WTC11 (cell line): Measurements from ENCODE around the gene GALT. TPM values are rescaled to one million over a fixed set of nuclear protein-coding genes. Genes with fewer than 3 reads are reported as not detected.

Experiments
- ATAC-seq: fragments of 200-7000 bp; cut with Tn5 transposase; 2 replicates; pipeline ENCODE4 v1.10.0; 2021; ENCODE audit warnings: mild to moderate bottlenecking, moderate library complexity
- CTCF ChIA-PET: fragments of 300-600 bp; sonication (Branson Sonifier 250); formaldehyde crosslinking; loops from one replicate; lab custom pipeline; 2021; ENCODE audit warnings: antibody characterized with exemption; lab: Charles Lee
- POLR2A ChIA-PET: fragments of 350-600 bp; sonication (Branson Sonifier 250); formaldehyde crosslinking; loops from one replicate; lab custom pipeline; 2021; ENCODE audit warnings: antibody characterized with exemption; lab: Charles Lee
- DNase-seq: peaks from one replicate; pipeline ENCODE4 v3.0.0; 2021; ENCODE audit warnings: low spot score
- H3K27ac Mint-ChIP-seq: 2 replicates; pipeline ENCODE4 v1.8.0; 2021; ENCODE audit warnings: mixed read lengths
- H3K27me3 Mint-ChIP-seq: 2 replicates; pipeline ENCODE4 v1.8.0; 2021; ENCODE audit warnings: low read depth, mild to moderate bottlenecking, moderate library complexity, mixed read lengths
- H3K36me3 Mint-ChIP-seq: 2 replicates; pipeline ENCODE4 v1.8.0; 2021; ENCODE audit warnings: mixed read lengths
- H3K4me1 Mint-ChIP-seq: 2 replicates; pipeline ENCODE4 v1.8.0; 2022; ENCODE audit warnings: mixed read lengths
- H3K4me3 Mint-ChIP-seq: 2 replicates; pipeline ENCODE4 v1.8.0; 2021; ENCODE audit warnings: mild to moderate bottlenecking, moderate library complexity, mixed read lengths
- H3K9me3 Mint-ChIP-seq: 2 replicates; pipeline ENCODE4 v1.8.0; 2021; ENCODE audit warnings: mixed read lengths
- AR ChIP-seq: fragments of 250-450 bp; sonication (Bioruptor Pico); IDR thresholded peaks from 2 replicates; pipeline ENCODE4 v1.9.0; 2021; ENCODE audit warnings: mild to moderate bottlenecking
- ATF1 ChIP-seq: sonication (generic); formaldehyde crosslinking; IDR thresholded peaks from 2 replicates; pipeline ENCODE4 v1.8.1; 2023; ENCODE audit warnings: mild to moderate bottlenecking, moderate library complexity, missing genetic modification reagents
- ATF2 ChIP-seq: sonication (generic); formaldehyde crosslinking; IDR thresholded peaks from 2 replicates; pipeline ENCODE4 v1.8.1; 2022; ENCODE audit warnings: low read depth, missing genetic modification reagents, borderline replicate concordance
- ATF6 ChIP-seq: sonication (generic); formaldehyde crosslinking; IDR thresholded peaks from 2 replicates; pipeline ENCODE4 v1.8.1; 2023; ENCODE audit warnings: mild to moderate bottlenecking, missing genetic modification reagents
- CBFB ChIP-seq: sonication (generic); formaldehyde crosslinking; IDR thresholded peaks from 2 replicates; pipeline ENCODE4 v1.8.1; 2022; ENCODE audit warnings: mild to moderate bottlenecking, low read depth, missing genetic modification reagents
- ELF4 ChIP-seq: sonication (generic); formaldehyde crosslinking; IDR thresholded peaks from 2 replicates; pipeline ENCODE4 v1.8.1; 2022; ENCODE audit warnings: low read depth, mild to moderate bottlenecking, moderate library complexity, missing genetic modification reagents
- ESRRA ChIP-seq: sonication (generic); formaldehyde crosslinking; IDR thresholded peaks from 2 replicates; pipeline ENCODE4 v1.8.1; 2022; ENCODE audit warnings: mild to moderate bottlenecking, missing genetic modification reagents, borderline replicate concordance
- ETV6 ChIP-seq: sonication (generic); formaldehyde crosslinking; IDR thresholded peaks from 2 replicates; pipeline ENCODE4 v1.8.1; 2022; ENCODE audit warnings: mild to moderate bottlenecking, missing genetic modification reagents
- JUN ChIP-seq: sonication (generic); formaldehyde crosslinking; IDR thresholded peaks from 2 replicates; pipeline ENCODE4 v1.8.0; 2023; ENCODE audit warnings: mild to moderate bottlenecking, missing genetic modification reagents
- MYBL2 ChIP-seq: sonication (generic); formaldehyde crosslinking; IDR thresholded peaks from 2 replicates; pipeline ENCODE4 v1.8.1; 2023; ENCODE audit warnings: mild to moderate bottlenecking, moderate library complexity, missing genetic modification reagents
- SMAD4 ChIP-seq: sonication (generic); formaldehyde crosslinking; IDR thresholded peaks from 2 replicates; pipeline ENCODE4 v1.8.0; 2022; ENCODE audit warnings: mild to moderate bottlenecking, missing genetic modification reagents
- SOX15 ChIP-seq: fragments of 250-450 bp; sonication (Bioruptor Pico); IDR thresholded peaks from 2 replicates; pipeline ENCODE4 v1.9.0; 2021; ENCODE audit warnings: mild to moderate bottlenecking
- SP1 ChIP-seq: sonication (generic); formaldehyde crosslinking; conservative IDR thresholded peaks from 2 replicates; pipeline ENCODE4 v1.8.1; 2022; ENCODE audit warnings: missing genetic modification reagents
- ZBTB21 ChIP-seq: sonication (generic); formaldehyde crosslinking; IDR thresholded peaks from 2 replicates; pipeline ENCODE4 v1.8.1; 2023; ENCODE audit warnings: mild to moderate bottlenecking, missing genetic modification reagents, borderline replicate concordance
- ZNF219 ChIP-seq: sonication (generic); formaldehyde crosslinking; IDR thresholded peaks from 2 replicates; pipeline ENCODE4 v1.8.0; 2023; ENCODE audit warnings: missing genetic modification reagents, mild to moderate bottlenecking, borderline replicate concordance
- ZNF232 ChIP-seq: sonication (generic); formaldehyde crosslinking; IDR thresholded peaks from 2 replicates; pipeline ENCODE4 v1.8.0; 2022; ENCODE audit warnings: mild to moderate bottlenecking, missing genetic modification reagents
- total RNA-seq: library from RNA; stranded (reverse); gene quantifications from 3 replicates; pipeline ENCODE4 v1.2.3, GENCODE V29; 2021
- TF ChIP-seq, protein P1 (sequence below): sonication (generic); formaldehyde crosslinking; IDR thresholded peaks from 2 replicates; pipeline ENCODE4 v1.8.1; 2022; ENCODE audit warnings: low read depth, mild to moderate bottlenecking, moderate library complexity, missing genetic modification reagents, borderline replicate concordance
- TF ChIP-seq, protein P2 (sequence below): sonication (generic); formaldehyde crosslinking; IDR thresholded peaks from 2 replicates; pipeline ENCODE4 v1.8.1; 2023; ENCODE audit warnings: mild to moderate bottlenecking, missing genetic modification reagents, moderate library complexity
- TF ChIP-seq, protein P3 (sequence below): sonication (generic); formaldehyde crosslinking; conservative IDR thresholded peaks from 2 replicates; pipeline ENCODE4 v1.8.1; 2022; ENCODE audit warnings: mild to moderate bottlenecking, missing genetic modification reagents
- TF ChIP-seq, protein P4 (sequence below): sonication (generic); formaldehyde crosslinking; IDR thresholded peaks from 2 replicates; pipeline ENCODE4 v1.8.0; 2022; ENCODE audit warnings: mild to moderate bottlenecking, missing genetic modification reagents

GALT gene
- total RNA-seq, 1 experiment from 2014 or later = 39.7 TPM

GRCh38 chr9:34610434-34611206, 35.9 kb upstream of the GALT start:
- H3K4me3 Mint-ChIP-seq = peak overlapping the region; percentile 82
- TF ChIP-seq, protein P1, sequence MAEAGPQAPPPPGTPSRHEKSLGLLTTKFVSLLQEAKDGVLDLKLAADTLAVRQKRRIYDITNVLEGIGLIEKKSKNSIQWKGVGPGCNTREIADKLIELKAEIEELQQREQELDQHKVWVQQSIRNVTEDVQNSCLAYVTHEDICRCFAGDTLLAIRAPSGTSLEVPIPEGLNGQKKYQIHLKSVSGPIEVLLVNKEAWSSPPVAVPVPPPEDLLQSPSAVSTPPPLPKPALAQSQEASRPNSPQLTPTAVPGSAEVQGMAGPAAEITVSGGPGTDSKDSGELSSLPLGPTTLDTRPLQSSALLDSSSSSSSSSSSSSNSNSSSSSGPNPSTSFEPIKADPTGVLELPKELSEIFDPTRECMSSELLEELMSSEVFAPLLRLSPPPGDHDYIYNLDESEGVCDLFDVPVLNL (CRISPR knock-in tag) = no peak
- TF ChIP-seq, protein P2, sequence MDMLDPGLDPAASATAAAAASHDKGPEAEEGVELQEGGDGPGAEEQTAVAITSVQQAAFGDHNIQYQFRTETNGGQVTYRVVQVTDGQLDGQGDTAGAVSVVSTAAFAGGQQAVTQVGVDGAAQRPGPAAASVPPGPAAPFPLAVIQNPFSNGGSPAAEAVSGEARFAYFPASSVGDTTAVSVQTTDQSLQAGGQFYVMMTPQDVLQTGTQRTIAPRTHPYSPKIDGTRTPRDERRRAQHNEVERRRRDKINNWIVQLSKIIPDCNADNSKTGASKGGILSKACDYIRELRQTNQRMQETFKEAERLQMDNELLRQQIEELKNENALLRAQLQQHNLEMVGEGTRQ (CRISPR knock-in tag) = no peak
- no peak for TF ChIP-seq CBFB
- no peak for TF ChIP-seq ZNF232 (CRISPR knock-in tag)
- TF ChIP-seq SOX15 = no peak
- TF ChIP-seq, protein P3, sequence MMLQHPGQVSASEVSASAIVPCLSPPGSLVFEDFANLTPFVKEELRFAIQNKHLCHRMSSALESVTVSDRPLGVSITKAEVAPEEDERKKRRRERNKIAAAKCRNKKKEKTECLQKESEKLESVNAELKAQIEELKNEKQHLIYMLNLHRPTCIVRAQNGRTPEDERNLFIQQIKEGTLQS (CRISPR knock-in tag) = no peak
- no peak for TF ChIP-seq JUN (CRISPR knock-in tag)
- TF ChIP-seq, protein P4, sequence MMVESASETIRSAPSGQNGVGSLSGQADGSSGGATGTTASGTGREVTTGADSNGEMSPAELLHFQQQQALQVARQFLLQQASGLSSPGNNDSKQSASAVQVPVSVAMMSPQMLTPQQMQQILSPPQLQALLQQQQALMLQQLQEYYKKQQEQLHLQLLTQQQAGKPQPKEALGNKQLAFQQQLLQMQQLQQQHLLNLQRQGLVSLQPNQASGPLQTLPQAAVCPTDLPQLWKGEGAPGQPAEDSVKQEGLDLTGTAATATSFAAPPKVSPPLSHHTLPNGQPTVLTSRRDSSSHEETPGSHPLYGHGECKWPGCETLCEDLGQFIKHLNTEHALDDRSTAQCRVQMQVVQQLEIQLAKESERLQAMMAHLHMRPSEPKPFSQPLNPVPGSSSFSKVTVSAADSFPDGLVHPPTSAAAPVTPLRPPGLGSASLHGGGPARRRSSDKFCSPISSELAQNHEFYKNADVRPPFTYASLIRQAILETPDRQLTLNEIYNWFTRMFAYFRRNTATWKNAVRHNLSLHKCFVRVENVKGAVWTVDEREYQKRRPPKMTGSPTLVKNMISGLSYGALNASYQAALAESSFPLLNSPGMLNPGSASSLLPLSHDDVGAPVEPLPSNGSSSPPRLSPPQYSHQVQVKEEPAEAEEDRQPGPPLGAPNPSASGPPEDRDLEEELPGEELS (CRISPR knock-in tag) = no peak
- TF ChIP-seq ATF2 (CRISPR knock-in tag) = no peak
- TF ChIP-seq AR (CRISPR knock-in tag) = no peak
- TF ChIP-seq ATF1 (CRISPR knock-in tag) = no peak
- TF ChIP-seq ELF4 = no peak
- TF ChIP-seq SP1 (CRISPR knock-in tag) = no peak
- no peak for TF ChIP-seq ZNF219 (CRISPR knock-in tag)
- no peak for TF ChIP-seq SMAD4 (CRISPR knock-in tag)
- no peak for TF ChIP-seq ESRRA (CRISPR knock-in tag)
- no peak for TF ChIP-seq MYBL2 (CRISPR knock-in tag)
- TF ChIP-seq ZBTB21 (CRISPR knock-in tag) = no peak
- no peak for TF ChIP-seq ETV6 (CRISPR knock-in tag)
- no peak for TF ChIP-seq ATF6
- H3K36me3 Mint-ChIP-seq = no peaks in the 10 kb centered on the region
- no peak overlapping the region for H3K27ac Mint-ChIP-seq
- H3K4me1 Mint-ChIP-seq = peaks cover 20% of the 10 kb centered on the region
- POLR2A ChIA-PET = interaction anchor here (1.1 kb wide), 1 partner anchor 27 kb away, joined by 3 read pairs; the partner anchor contains the start of gene SIGMAR1
- H3K9me3 Mint-ChIP-seq = no peaks in the 10 kb centered on the region
- ATAC-seq (no peak), DNase-seq (no peak)
- H3K27me3 Mint-ChIP-seq = peaks cover 8% of the 10 kb centered on the region
- CTCF ChIA-PET = interaction anchor here (0.6 to 3.6 kb wide), 10 partner anchors 12 to 207 kb away, joined by 3 to 19 read pairs (median 3); partner anchors contain the start of gene ARID3C
